WTC11 (cell line): ENCODE data around the gene ZNF664. TPM values are rescaled to one million over a fixed set of nuclear protein-coding genes. Genes with fewer than 3 reads are reported as not detected.

ENCODE experiments used
- ATAC-seq: fragments of 200-7000 bp; cut with Tn5 transposase; 2 replicates; pipeline ENCODE4 v1.10.0; 2021; ENCODE audit warnings: mild to moderate bottlenecking, moderate library complexity
- CTCF ChIA-PET: fragments of 300-600 bp; sonication (Branson Sonifier 250); formaldehyde crosslinking; loops from one replicate; lab custom pipeline; 2021; ENCODE audit warnings: antibody characterized with exemption; lab: Charles Lee
- POLR2A ChIA-PET: fragments of 350-600 bp; sonication (Branson Sonifier 250); formaldehyde crosslinking; loops from one replicate; lab custom pipeline; 2021; ENCODE audit warnings: antibody characterized with exemption; lab: Charles Lee
- DNase-seq: peaks from one replicate; pipeline ENCODE4 v3.0.0; 2021; ENCODE audit warnings: low spot score
- H3K27ac Mint-ChIP-seq: 2 replicates; pipeline ENCODE4 v1.8.0; 2021; ENCODE audit warnings: mixed read lengths
- H3K27me3 Mint-ChIP-seq: 2 replicates; pipeline ENCODE4 v1.8.0; 2021; ENCODE audit warnings: low read depth, mild to moderate bottlenecking, moderate library complexity, mixed read lengths
- H3K36me3 Mint-ChIP-seq: 2 replicates; pipeline ENCODE4 v1.8.0; 2021; ENCODE audit warnings: mixed read lengths
- H3K4me1 Mint-ChIP-seq: 2 replicates; pipeline ENCODE4 v1.8.0; 2022; ENCODE audit warnings: mixed read lengths
- H3K4me3 Mint-ChIP-seq: 2 replicates; pipeline ENCODE4 v1.8.0; 2021; ENCODE audit warnings: mild to moderate bottlenecking, moderate library complexity, mixed read lengths
- H3K9me3 Mint-ChIP-seq: 2 replicates; pipeline ENCODE4 v1.8.0; 2021; ENCODE audit warnings: mixed read lengths
- ATF1 ChIP-seq: sonication (generic); formaldehyde crosslinking; IDR thresholded peaks from 2 replicates; pipeline ENCODE4 v1.8.1; 2023; ENCODE audit warnings: mild to moderate bottlenecking, moderate library complexity, missing genetic modification reagents
- ELF4 ChIP-seq: sonication (generic); formaldehyde crosslinking; IDR thresholded peaks from 2 replicates; pipeline ENCODE4 v1.8.1; 2022; ENCODE audit warnings: low read depth, mild to moderate bottlenecking, moderate library complexity, missing genetic modification reagents
- FOXJ3 ChIP-seq: sonication (generic); formaldehyde crosslinking; IDR thresholded peaks from 2 replicates; pipeline ENCODE4 v1.9.0; 2021; ENCODE audit warnings: missing genetic modification reagents, mild to moderate bottlenecking, borderline replicate concordance
- NFATC4 ChIP-seq: fragments of 250-450 bp; sonication (Bioruptor Pico); IDR thresholded peaks from 2 replicates; pipeline ENCODE4 v1.9.0; 2021; ENCODE audit warnings: mild to moderate bottlenecking
- NFYB ChIP-seq: sonication (generic); formaldehyde crosslinking; conservative IDR thresholded peaks from 2 replicates; pipeline ENCODE4 v1.8.0; 2022; ENCODE audit warnings: low read depth, missing genetic modification reagents
- SMAD3 ChIP-seq: sonication (generic); formaldehyde crosslinking; IDR thresholded peaks from 2 replicates; pipeline ENCODE4 v1.8.0; 2022; ENCODE audit warnings: missing genetic modification reagents, mild to moderate bottlenecking, borderline replicate concordance
- SOX15 ChIP-seq: fragments of 250-450 bp; sonication (Bioruptor Pico); IDR thresholded peaks from 2 replicates; pipeline ENCODE4 v1.9.0; 2021; ENCODE audit warnings: mild to moderate bottlenecking
- ZBTB43 ChIP-seq: sonication (generic); formaldehyde crosslinking; IDR thresholded peaks from 2 replicates; pipeline ENCODE4 v1.8.1; 2023; ENCODE audit warnings: mild to moderate bottlenecking, missing genetic modification reagents
- ZNF121 ChIP-seq: sonication (generic); formaldehyde crosslinking; IDR thresholded peaks from 2 replicates; pipeline ENCODE4 v1.8.0; 2023; ENCODE audit warnings: missing genetic modification reagents
- ZNF138 ChIP-seq: sonication (generic); formaldehyde crosslinking; conservative IDR thresholded peaks from 2 replicates; pipeline ENCODE4 v1.8.1; 2022; ENCODE audit warnings: mild to moderate bottlenecking, moderate library complexity, missing genetic modification reagents
- ZNF263 ChIP-seq: sonication (generic); formaldehyde crosslinking; IDR thresholded peaks from 2 replicates; pipeline ENCODE4 v1.8.1; 2022; ENCODE audit warnings: low read depth, mild to moderate bottlenecking, moderate library complexity, missing genetic modification reagents
- ZNF317 ChIP-seq: sonication (generic); formaldehyde crosslinking; IDR thresholded peaks from 2 replicates; pipeline ENCODE4 v1.8.1; 2023; ENCODE audit warnings: low read depth, mild to moderate bottlenecking, moderate library complexity, missing genetic modification reagents, borderline replicate concordance
- total RNA-seq: library from RNA; stranded (reverse); gene quantifications from 3 replicates; pipeline ENCODE4 v1.2.3, GENCODE V29; 2021
- TF ChIP-seq, protein P1 (sequence below): fragments of 250-450 bp; sonication (Bioruptor Pico); IDR thresholded peaks from 2 replicates; pipeline ENCODE4 v1.9.0; 2021; ENCODE audit warnings: mild to moderate bottlenecking
- TF ChIP-seq, protein P2 (sequence below): fragments of 200-600 bp; IDR thresholded peaks from 2 replicates; pipeline ENCODE4 v1.8.0; 2022; ENCODE audit warnings: antibody characterized with exemption

The ZNF664 gene
- total RNA-seq, 1 experiment from 2014 or later: 61.7 TPM

DNA sequence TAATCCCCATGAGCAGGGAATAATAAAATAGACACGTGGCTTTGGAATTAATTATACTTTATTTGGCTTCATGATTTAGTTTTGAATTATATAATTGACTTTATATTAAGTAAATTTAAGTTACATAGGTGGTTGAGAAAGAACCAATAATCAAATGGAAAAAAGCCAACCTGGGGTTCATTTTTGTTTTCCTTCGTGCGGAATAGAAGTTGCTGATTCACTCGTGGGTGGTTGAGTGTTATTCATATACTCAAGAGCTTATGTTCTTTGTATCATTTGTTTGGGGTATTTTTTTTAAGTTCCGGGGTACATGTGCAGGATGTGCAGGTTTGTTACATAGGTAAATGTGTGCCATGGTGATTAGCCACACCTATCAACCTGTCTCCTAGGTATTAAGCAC is 58.0 kb downstream of the ZNF664 start:
- peaks cover 5% of the 10 kb centered on the region for H3K4me1 Mint-ChIP-seq
- peaks cover 3% of the 10 kb centered on the region; the same call in 1 of the 2 replicates for H3K36me3 Mint-ChIP-seq
- peaks cover 11% of the 10 kb centered on the region for H3K9me3 Mint-ChIP-seq
- ChIA-PET POLR2A (no interaction called here), CTCF (interaction anchor here (0.9 to 3.4 kb wide), 8 partner anchors 11 to 304 kb away, joined by 3 to 26 read pairs (median 10); no protein-coding TSS in a partner anchor)
- H3K4me3 Mint-ChIP-seq: no peak overlapping the region
- DNase-seq: no peak
- peaks cover 8% of the 10 kb centered on the region for H3K27me3 Mint-ChIP-seq
- TF ChIP-seq ZNF317 (CRISPR knock-in tag): no peak
- TF ChIP-seq SMAD3 (CRISPR knock-in tag): no peak
- no peak for TF ChIP-seq SOX15 (CRISPR knock-in tag)
- TF ChIP-seq ZBTB43 (CRISPR knock-in tag): no peak
- no peak for TF ChIP-seq ZNF138 (CRISPR knock-in tag)
- no peak for TF ChIP-seq NFYB (CRISPR knock-in tag)
- TF ChIP-seq NFATC4: no peak
- no peak for ATAC-seq
- no peak overlapping the region for H3K27ac Mint-ChIP-seq

GRCh38 chr12:124032265-124032886 is 59.4 kb downstream of the ZNF664 start:
- peaks cover 18% of the 10 kb centered on the region for H3K4me1 Mint-ChIP-seq
- CTCF ChIA-PET: interaction anchor here (0.5 to 3.4 kb wide), 68 partner anchors 9 to 760 kb away, joined by 3 to 26 read pairs (median 4); partner anchors contain the start of gene RFLNA
- no peak overlapping the region for H3K4me3 Mint-ChIP-seq
- TF ChIP-seq ZNF121 (CRISPR knock-in tag): 0 out of 2 replicates have a peak, but pooled peaks have one; percentile 9
- TF ChIP-seq, protein P1, sequence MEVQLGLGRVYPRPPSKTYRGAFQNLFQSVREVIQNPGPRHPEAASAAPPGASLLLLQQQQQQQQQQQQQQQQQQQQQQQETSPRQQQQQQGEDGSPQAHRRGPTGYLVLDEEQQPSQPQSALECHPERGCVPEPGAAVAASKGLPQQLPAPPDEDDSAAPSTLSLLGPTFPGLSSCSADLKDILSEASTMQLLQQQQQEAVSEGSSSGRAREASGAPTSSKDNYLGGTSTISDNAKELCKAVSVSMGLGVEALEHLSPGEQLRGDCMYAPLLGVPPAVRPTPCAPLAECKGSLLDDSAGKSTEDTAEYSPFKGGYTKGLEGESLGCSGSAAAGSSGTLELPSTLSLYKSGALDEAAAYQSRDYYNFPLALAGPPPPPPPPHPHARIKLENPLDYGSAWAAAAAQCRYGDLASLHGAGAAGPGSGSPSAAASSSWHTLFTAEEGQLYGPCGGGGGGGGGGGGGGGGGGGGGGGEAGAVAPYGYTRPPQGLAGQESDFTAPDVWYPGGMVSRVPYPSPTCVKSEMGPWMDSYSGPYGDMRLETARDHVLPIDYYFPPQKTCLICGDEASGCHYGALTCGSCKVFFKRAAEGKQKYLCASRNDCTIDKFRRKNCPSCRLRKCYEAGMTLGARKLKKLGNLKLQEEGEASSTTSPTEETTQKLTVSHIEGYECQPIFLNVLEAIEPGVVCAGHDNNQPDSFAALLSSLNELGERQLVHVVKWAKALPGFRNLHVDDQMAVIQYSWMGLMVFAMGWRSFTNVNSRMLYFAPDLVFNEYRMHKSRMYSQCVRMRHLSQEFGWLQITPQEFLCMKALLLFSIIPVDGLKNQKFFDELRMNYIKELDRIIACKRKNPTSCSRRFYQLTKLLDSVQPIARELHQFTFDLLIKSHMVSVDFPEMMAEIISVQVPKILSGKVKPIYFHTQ (CRISPR knock-in tag): no peak
- TF ChIP-seq, protein P2, sequence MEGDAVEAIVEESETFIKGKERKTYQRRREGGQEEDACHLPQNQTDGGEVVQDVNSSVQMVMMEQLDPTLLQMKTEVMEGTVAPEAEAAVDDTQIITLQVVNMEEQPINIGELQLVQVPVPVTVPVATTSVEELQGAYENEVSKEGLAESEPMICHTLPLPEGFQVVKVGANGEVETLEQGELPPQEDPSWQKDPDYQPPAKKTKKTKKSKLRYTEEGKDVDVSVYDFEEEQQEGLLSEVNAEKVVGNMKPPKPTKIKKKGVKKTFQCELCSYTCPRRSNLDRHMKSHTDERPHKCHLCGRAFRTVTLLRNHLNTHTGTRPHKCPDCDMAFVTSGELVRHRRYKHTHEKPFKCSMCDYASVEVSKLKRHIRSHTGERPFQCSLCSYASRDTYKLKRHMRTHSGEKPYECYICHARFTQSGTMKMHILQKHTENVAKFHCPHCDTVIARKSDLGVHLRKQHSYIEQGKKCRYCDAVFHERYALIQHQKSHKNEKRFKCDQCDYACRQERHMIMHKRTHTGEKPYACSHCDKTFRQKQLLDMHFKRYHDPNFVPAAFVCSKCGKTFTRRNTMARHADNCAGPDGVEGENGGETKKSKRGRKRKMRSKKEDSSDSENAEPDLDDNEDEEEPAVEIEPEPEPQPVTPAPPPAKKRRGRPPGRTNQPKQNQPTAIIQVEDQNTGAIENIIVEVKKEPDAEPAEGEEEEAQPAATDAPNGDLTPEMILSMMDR: peak; percentile 86
- TF ChIP-seq, all 79 proteins: peak for 2
- POLR2A ChIA-PET: interaction anchor here (0.8 kb wide), 1 partner anchor 320 kb away, joined by 3 read pairs; the partner anchor contains the start of gene ATP6V0A2
- H3K36me3 Mint-ChIP-seq: peaks cover 2% of the 10 kb centered on the region; the same call in 1 of the 2 replicates
- H3K9me3 Mint-ChIP-seq: peaks cover 3% of the 10 kb centered on the region; the same call in 1 of the 2 replicates
- DNase-seq (peak; percentile 38), ATAC-seq (peak; percentile 57)
- no peak overlapping the region for H3K27ac Mint-ChIP-seq
- peaks cover 3% of the 10 kb centered on the region; the same call in 1 of the 2 replicates for H3K27me3 Mint-ChIP-seq

- H3K4me1 Mint-ChIP-seq: peaks cover 23% of the 10 kb centered on the region
- CTCF ChIA-PET: interaction anchor here (1.5 to 2.4 kb wide), 3 partner anchors 38 to 355 kb away, joined by 5 to 10 read pairs (median 7); no protein-coding TSS in a partner anchor
- no peak overlapping the region for H3K4me3 Mint-ChIP-seq
- H3K27me3 Mint-ChIP-seq: no peaks in the 10 kb centered on the region
- POLR2A ChIA-PET: no interaction called here
- H3K27ac Mint-ChIP-seq: no peak overlapping the region
- TF ChIP-seq FOXJ3 (CRISPR knock-in tag) (no peak), ZNF263 (no peak), ATF1 (CRISPR knock-in tag) (no peak), ZNF317 (CRISPR knock-in tag) (no peak), ELF4 (CRISPR knock-in tag) (no peak)
- no peak for ATAC-seq
- H3K9me3 Mint-ChIP-seq: no peaks in the 10 kb centered on the region; the same call in 1 of the 2 replicates
- no peak for DNase-seq
- H3K36me3 Mint-ChIP-seq: 0 out of 2 replicates have a peak, but pooled peaks cover 2% of the 10 kb centered on the region
Observed at GRCh38 chr12:124033859-124034258, 60.8 kb downstream of the ZNF664 start.
